ENCODE measurements around the gene HNRNPM.
A peak's percentile ranks its signal among the peaks of the same experiment; 100 is the strongest.

The HNRNPM gene

GRCh38 chr19:8503510-8503909 lies 58.7 kb downstream of the HNRNPM start:
- Histone ChIP-seq H3K27me3 (ENCODE audit: low read depth, low read length) (no peaks in the 10 kb centered on the region), H3K36me3 (replicated peaks; ENCODE audit: low read depth, low read length) (no peaks in the 10 kb centered on the region), H3K9me3 (ENCODE audit: insufficient read depth, low read length) (no peaks in the 10 kb centered on the region), H3K27ac (ENCODE audit: low read length) (no peak overlapping the region), H2AFZ (ENCODE audit: low read depth, low read length) (no peak overlapping the region), H3K4me3 (ENCODE audit: low read length) (no peak overlapping the region), H3K4me1 (ENCODE audit: low read length) (peaks cover 13% of the 10 kb centered on the region; the same call in 1 of the 2 replicates), H3K4me2 (ENCODE audit: low read length) (no peak overlapping the region), H3K9ac (ENCODE audit: low read length) (no peak overlapping the region), H3K79me2 (ENCODE audit: low read length) (no peaks in the 10 kb centered on the region), H4K20me1 (ENCODE audit: insufficient read depth, low read length) (no peaks in the 10 kb centered on the region)
- TF ChIP-seq, protein P1, sequence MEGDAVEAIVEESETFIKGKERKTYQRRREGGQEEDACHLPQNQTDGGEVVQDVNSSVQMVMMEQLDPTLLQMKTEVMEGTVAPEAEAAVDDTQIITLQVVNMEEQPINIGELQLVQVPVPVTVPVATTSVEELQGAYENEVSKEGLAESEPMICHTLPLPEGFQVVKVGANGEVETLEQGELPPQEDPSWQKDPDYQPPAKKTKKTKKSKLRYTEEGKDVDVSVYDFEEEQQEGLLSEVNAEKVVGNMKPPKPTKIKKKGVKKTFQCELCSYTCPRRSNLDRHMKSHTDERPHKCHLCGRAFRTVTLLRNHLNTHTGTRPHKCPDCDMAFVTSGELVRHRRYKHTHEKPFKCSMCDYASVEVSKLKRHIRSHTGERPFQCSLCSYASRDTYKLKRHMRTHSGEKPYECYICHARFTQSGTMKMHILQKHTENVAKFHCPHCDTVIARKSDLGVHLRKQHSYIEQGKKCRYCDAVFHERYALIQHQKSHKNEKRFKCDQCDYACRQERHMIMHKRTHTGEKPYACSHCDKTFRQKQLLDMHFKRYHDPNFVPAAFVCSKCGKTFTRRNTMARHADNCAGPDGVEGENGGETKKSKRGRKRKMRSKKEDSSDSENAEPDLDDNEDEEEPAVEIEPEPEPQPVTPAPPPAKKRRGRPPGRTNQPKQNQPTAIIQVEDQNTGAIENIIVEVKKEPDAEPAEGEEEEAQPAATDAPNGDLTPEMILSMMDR (IDR thresholded peaks at IDR 0.05; ENCODE audit: low read depth, low read length) = no peak
- TF ChIP-seq EZH2phosphoT487 (IDR thresholded peaks at IDR 0.05; ENCODE audit: low read depth) = no peak

DNA sequence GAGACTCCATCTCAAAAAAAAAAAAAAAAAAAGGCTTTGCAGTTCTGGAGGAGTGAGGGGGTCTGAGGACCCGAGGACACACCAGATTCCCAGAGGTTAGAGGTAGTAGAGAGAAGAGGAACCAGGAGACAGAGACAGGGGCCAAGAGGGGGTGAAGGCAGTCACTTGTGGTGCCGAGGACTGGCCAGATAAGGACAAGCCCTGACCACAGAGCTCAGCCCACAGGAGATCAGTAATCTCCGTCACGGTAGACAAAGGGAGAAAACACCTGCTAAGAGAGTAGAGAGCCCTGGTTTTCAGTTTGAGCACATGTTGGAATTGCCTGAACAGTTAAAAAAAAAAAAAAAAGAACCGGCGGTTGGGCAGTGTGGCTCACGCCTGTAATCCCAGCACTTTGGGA lies 59.4 kb downstream of the HNRNPM start:
- Histone ChIP-seq H3K36me3 (replicated peaks; ENCODE audit: low read depth, low read length) (no peaks in the 10 kb centered on the region), H4K20me1 (ENCODE audit: insufficient read depth, low read length) (no peaks in the 10 kb centered on the region), H3K4me3 (ENCODE audit: low read length) (no peak overlapping the region), H3K9me3 (ENCODE audit: insufficient read depth, low read length) (no peaks in the 10 kb centered on the region), H3K27me3 (ENCODE audit: low read depth, low read length) (no peaks in the 10 kb centered on the region), H3K9ac (ENCODE audit: low read length) (no peak overlapping the region), H2AFZ (ENCODE audit: low read depth, low read length) (no peak overlapping the region), H3K4me2 (ENCODE audit: low read length) (no peak overlapping the region), H3K4me1 (ENCODE audit: low read length) (peaks cover 13% of the 10 kb centered on the region; the same call in 1 of the 2 replicates), H3K27ac (ENCODE audit: low read length) (no peak overlapping the region), H3K79me2 (ENCODE audit: low read length) (no peaks in the 10 kb centered on the region)
- TF ChIP-seq, protein P1 (IDR thresholded peaks at IDR 0.05; ENCODE audit: low read depth, low read length) = no peak
- TF ChIP-seq EZH2phosphoT487 (IDR thresholded peaks at IDR 0.05; ENCODE audit: low read depth) = no peak

DNA sequence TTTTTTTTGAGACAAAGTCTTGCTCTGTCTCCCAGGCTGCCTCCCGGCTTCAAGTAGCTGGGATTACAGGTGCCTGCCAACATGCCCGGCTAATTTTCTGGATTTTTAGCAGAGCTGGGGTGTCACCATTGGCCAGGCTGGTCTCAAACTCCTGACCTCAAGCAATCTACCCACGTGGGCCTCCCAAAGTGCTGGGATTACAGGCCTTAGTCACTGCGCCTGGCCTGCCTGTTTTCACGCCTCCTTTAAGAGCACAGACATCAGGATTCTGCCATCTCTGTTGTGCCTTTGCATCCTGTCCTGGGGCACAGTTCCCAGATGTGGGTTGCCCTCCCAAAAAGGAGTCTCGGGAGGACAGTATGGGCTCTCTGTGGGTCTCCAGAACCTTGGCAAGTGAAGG lies 60.1 kb downstream of the HNRNPM start:
- TF ChIP-seq, protein P1 (IDR thresholded peaks at IDR 0.05; ENCODE audit: low read depth, low read length) = no peak
- TF ChIP-seq EZH2phosphoT487 (IDR thresholded peaks at IDR 0.05; ENCODE audit: low read depth) = no peak
- no peak overlapping the region for H3K4me3 ChIP-seq (ENCODE audit: low read length)
- H3K4me1 ChIP-seq (ENCODE audit: low read length) = peaks cover 13% of the 10 kb centered on the region; the same call in 1 of the 2 replicates
- H3K9ac ChIP-seq (ENCODE audit: low read length) = no peak overlapping the region
- no peak overlapping the region for H3K27ac ChIP-seq (ENCODE audit: low read length)
- no peaks in the 10 kb centered on the region for H4K20me1 ChIP-seq (ENCODE audit: insufficient read depth, low read length)
- H3K9me3 ChIP-seq (ENCODE audit: insufficient read depth, low read length) = no peaks in the 10 kb centered on the region
- no peaks in the 10 kb centered on the region for H3K27me3 ChIP-seq (ENCODE audit: low read depth, low read length)
- H3K4me2 ChIP-seq (ENCODE audit: low read length) = no peak overlapping the region
- no peaks in the 10 kb centered on the region for H3K36me3 ChIP-seq (replicated peaks; ENCODE audit: low read depth, low read length)
- H2AFZ ChIP-seq (ENCODE audit: low read depth, low read length) = no peak overlapping the region
- no peaks in the 10 kb centered on the region for H3K79me2 ChIP-seq (ENCODE audit: low read length)

DNA sequence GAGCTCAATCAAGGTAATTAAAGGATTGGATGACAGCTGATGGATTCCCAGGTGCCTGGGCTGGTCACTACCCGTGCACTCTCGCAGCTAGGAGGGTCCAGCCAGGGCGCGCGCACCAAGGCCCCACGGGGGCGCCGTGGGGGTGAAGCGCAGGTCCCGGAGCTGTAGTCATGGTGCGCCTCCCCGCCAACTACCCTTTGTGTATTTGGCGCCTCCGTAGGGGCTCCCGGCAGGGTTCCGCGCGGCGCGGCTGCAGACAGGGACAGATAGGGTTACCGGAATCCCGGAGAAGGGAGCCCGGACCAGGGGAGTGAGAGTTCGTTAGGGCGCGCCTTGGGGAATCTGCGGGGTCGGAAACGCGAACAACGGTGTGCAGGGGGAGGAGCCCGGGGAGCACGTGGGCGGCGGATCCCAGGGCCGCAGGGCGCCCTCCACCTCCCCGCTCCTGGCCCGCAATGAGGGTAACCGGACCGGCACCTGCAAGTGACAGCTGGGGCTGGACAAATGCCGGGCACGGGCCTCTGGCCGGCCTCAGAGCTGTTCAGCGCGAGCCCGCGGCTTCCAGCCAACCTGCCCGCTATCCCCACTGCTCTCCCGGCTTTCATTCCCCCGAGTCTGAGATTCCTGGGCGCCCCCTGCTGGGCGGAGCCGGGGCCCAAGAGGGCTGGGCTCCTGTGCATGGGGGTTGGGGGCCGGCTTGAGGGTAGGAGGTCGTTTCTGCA lies 61.1 kb downstream of the HNRNPM start:
- H4K20me1 ChIP-seq (ENCODE audit: insufficient read depth, low read length) = no peaks in the 10 kb centered on the region
- H3K4me3 ChIP-seq (ENCODE audit: low read length) = peak overlapping the region; percentile 84
- TF ChIP-seq, protein P1 (IDR thresholded peaks at IDR 0.05; ENCODE audit: low read depth, low read length) = peak; percentile 95
- TF ChIP-seq EZH2phosphoT487 (IDR thresholded peaks at IDR 0.05; ENCODE audit: low read depth) = no peak
- H3K4me2 ChIP-seq (ENCODE audit: low read length) = peak overlapping the region; percentile 89
- no peaks in the 10 kb centered on the region for H3K9me3 ChIP-seq (ENCODE audit: insufficient read depth, low read length)
- H3K79me2 ChIP-seq (ENCODE audit: low read length) = no peaks in the 10 kb centered on the region
- no peaks in the 10 kb centered on the region for H3K36me3 ChIP-seq (replicated peaks; ENCODE audit: low read depth, low read length)
- no peaks in the 10 kb centered on the region for H3K27me3 ChIP-seq (ENCODE audit: low read depth, low read length)
- peak overlapping the region; percentile 92 for H2AFZ ChIP-seq (ENCODE audit: low read depth, low read length)
- peak overlapping the region; percentile 71 for H3K9ac ChIP-seq (ENCODE audit: low read length)
- peaks cover 13% of the 10 kb centered on the region; the same call in 1 of the 2 replicates for H3K4me1 ChIP-seq (ENCODE audit: low read length)
- H3K27ac ChIP-seq (ENCODE audit: low read length) = peak overlapping the region; percentile 43
